ENCODE measurements around the gene MTO1.

DNA sequence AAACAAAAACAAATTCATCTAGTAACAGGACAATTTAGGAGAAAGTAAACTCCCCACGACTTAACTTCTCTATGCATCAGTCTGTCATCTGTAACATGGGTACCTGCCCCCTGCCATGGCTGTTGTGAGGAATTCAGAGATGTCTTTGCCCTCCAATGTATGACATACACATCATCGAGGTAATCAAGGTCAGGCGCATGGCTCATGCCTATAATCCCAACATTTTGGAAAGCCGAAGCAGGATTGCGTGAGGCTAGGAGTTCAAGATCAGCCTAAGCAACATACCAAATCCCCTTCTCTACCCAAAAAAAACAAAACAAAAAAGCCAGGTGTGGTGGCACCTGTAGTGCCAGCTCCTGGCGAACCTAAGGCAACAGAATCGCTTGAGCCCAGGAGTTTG, 50.3 kb downstream of the MTO1 start:
- TF ChIP-seq, protein P1, sequence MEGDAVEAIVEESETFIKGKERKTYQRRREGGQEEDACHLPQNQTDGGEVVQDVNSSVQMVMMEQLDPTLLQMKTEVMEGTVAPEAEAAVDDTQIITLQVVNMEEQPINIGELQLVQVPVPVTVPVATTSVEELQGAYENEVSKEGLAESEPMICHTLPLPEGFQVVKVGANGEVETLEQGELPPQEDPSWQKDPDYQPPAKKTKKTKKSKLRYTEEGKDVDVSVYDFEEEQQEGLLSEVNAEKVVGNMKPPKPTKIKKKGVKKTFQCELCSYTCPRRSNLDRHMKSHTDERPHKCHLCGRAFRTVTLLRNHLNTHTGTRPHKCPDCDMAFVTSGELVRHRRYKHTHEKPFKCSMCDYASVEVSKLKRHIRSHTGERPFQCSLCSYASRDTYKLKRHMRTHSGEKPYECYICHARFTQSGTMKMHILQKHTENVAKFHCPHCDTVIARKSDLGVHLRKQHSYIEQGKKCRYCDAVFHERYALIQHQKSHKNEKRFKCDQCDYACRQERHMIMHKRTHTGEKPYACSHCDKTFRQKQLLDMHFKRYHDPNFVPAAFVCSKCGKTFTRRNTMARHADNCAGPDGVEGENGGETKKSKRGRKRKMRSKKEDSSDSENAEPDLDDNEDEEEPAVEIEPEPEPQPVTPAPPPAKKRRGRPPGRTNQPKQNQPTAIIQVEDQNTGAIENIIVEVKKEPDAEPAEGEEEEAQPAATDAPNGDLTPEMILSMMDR (IDR thresholded peaks at IDR 0.05) = no peak
- TF ChIP-seq POLR2A (IDR thresholded peaks at IDR 0.05) = no peak

All from lower leg skin (tissue), 3 donors.